K562 (cell line): ENCODE results near the gene PPP1R37. TPM values are rescaled to one million over a fixed set of nuclear protein-coding genes. Genes with fewer than 3 reads are reported as not detected.

ENCODE experiments used
- ATAC-seq: fragments of 200-7000 bp; cut with Tn5 transposase; 3 replicates; pipeline ENCODE4 v1.9.1; 2020; ENCODE audit warnings: moderate library complexity
- BruUV-seq: library from RNA; stranded (reverse); fragments of 400-500 nt; replicated peaks from 2 replicates; lab custom pipeline; 2021; lab: Mats Ljungman, UMichigan
- CTCF ChIA-PET: fragments of 300-600 bp; formaldehyde crosslinking; extraction: SDS; loops from one replicate; lab custom pipeline; 2021; ENCODE audit warnings: low intra/inter-chr PET ratio; lab: Yijun Ruan, JAX
- POLR2A ChIA-PET: fragments of 300-600, 350-650 bp; sonication (Branson Sonifier 250); formaldehyde crosslinking; extraction: SDS; loops from one replicate; lab custom pipeline; 2021; ENCODE audit warnings: antibody characterized with exemption, inconsistent platforms; lab: Yijun Ruan, JAX
- DNase-seq, 4 experiments: peaks; one replicate each; pipeline versions ENCODE4 v3.0.0 to v3.0.0-alpha.2; 2011 to 2018; ENCODE audit warnings: low spot score in 3 of 4, mixed read lengths in 3 of 4; ENCODE audit errors: extremely low read depth in 1 of 4
- FAIRE-seq: peaks from 2 replicates; lab custom pipeline; 2011; peaks lifted over from hg19 to GRCh38; lab: Jason Lieb, UNC
- H2AFZ ChIP-seq: 2 replicates; pipeline ENCODE4 v1.6.0; 2011; ENCODE audit warnings: low read depth, low read length, control low read depth, inconsistent platforms
- H3K27ac ChIP-seq: fragments of 200-600 bp; 3 replicates; pipeline ENCODE4 v1.8.0; 2011; ENCODE audit warnings: low read depth, mild to moderate bottlenecking, control low read depth, inconsistent platforms, low read length, moderate library complexity, mixed read lengths; ENCODE audit errors: extremely low read depth
- H3K27me3 ChIP-seq, 2 experiments: fragments of 300-600 bp in 1 of 2; 2 replicates in 1 of 2; 3 replicates in 1 of 2; pipeline versions ENCODE4 v1.6.0 to v1.8.0; 2011; ENCODE audit warnings: inconsistent platforms in 2 of 2, low read length in 2 of 2, mild to moderate bottlenecking in 1 of 2, mixed read lengths in 1 of 2, moderate library complexity in 1 of 2; ENCODE audit not compliant: control insufficient read depth in 2 of 2, insufficient read depth in 2 of 2
- H3K36me3 ChIP-seq: fragments of 300-600 bp; 3 replicates; pipeline ENCODE4 v1.8.0; 2011; ENCODE audit warnings: mild to moderate bottlenecking, low read length, inconsistent platforms; ENCODE audit not compliant: control insufficient read depth, insufficient read depth
- H3K4me1 ChIP-seq, 2 experiments: fragments of 200-600 bp in 1 of 2; replicated peaks in 1 of 2; 2 replicates in 1 of 2; 3 replicates in 1 of 2; pipeline versions ENCODE4 v1.5.1 to v1.8.0; 2011; ENCODE audit warnings: inconsistent platforms in 2 of 2, low read length in 2 of 2, mild to moderate bottlenecking in 1 of 2, mixed read lengths in 1 of 2, moderate library complexity in 1 of 2; ENCODE audit not compliant: control insufficient read depth in 2 of 2, insufficient read depth in 2 of 2
- H3K4me2 ChIP-seq: 2 replicates; pipeline ENCODE4 v1.6.1; 2011; ENCODE audit warnings: low read length, control low read depth, inconsistent platforms, mixed read lengths; ENCODE audit not compliant: insufficient read depth
- H3K4me3 ChIP-seq: fragments of 200-600 bp; sonication (generic), shearing (Covaris generic); 2 replicates; pipeline ENCODE4 v1.5.1; 2016; ENCODE audit warnings: control low read depth, inconsistent platforms
- H3K79me2 ChIP-seq: fragments of 200-600 bp; 3 replicates; pipeline ENCODE4 v1.8.0; 2011; ENCODE audit warnings: low read length, inconsistent platforms; ENCODE audit not compliant: control insufficient read depth, insufficient read depth
- H3K9ac ChIP-seq, 2 experiments: 2 replicates each; pipeline versions ENCODE4 v1.6.0 to v1.6.1; 2011; ENCODE audit warnings: low read depth in 2 of 2, low read length in 2 of 2, control low read depth in 1 of 2, inconsistent platforms in 1 of 2, mild to moderate bottlenecking in 1 of 2, mixed read lengths in 1 of 2; ENCODE audit not compliant: insufficient read depth in 1 of 2
- H3K9me1 ChIP-seq: one replicate; pipeline ENCODE4 v1.6.0; 2011; ENCODE audit warnings: inconsistent platforms, mild to moderate bottlenecking, low read length, moderate library complexity; ENCODE audit not compliant: control insufficient read depth, insufficient read depth
- H3K9me3 ChIP-seq: replicated peaks from 2 replicates; pipeline ENCODE4 v1.5.1; 2011; ENCODE audit warnings: low read depth, low read length, inconsistent platforms; ENCODE audit not compliant: control insufficient read depth, insufficient read depth
- H4K20me1 ChIP-seq: replicated peaks from 2 replicates; pipeline ENCODE4 v1.6.1; 2011; ENCODE audit warnings: low read length, inconsistent platforms, mixed read lengths; ENCODE audit not compliant: control insufficient read depth, insufficient read depth
- ARID1B ChIP-seq: fragments of 450-650 bp; IDR thresholded peaks from 2 replicates; pipeline ENCODE4 v1.6.1; 2016; ENCODE audit warnings: antibody characterized with exemption, mild to moderate bottlenecking, inconsistent platforms
- CHD2 ChIP-seq: IDR thresholded peaks from 2 replicates; pipeline ENCODE4 v1.6.1; 2011; ENCODE audit warnings: low read depth, low read length
- RBM34 ChIP-seq: fragments of 200-400 bp; formaldehyde crosslinking; IDR thresholded peaks from 2 replicates; pipeline ENCODE4 v1.6.1; 2018; ENCODE audit warnings: low read length, borderline replicate concordance; ENCODE audit not compliant: insufficient read depth
- TEAD2 ChIP-seq: fragments of 450-650 bp; IDR thresholded peaks from 2 replicates; pipeline ENCODE4 v1.6.1; 2016; ENCODE audit warnings: missing genetic modification characterization, control low read depth, missing compliant biosample characterization
- ZNF282 ChIP-seq: sonication (generic); formaldehyde crosslinking; IDR thresholded peaks from 2 replicates; pipeline ENCODE4 v1.8.1; 2023; ENCODE audit warnings: missing genetic modification reagents
- ZNF408 ChIP-seq: fragments of 250-450 bp; sonication (Bioruptor Pico); IDR thresholded peaks from 2 replicates; pipeline ENCODE4 v1.4.0; 2020; ENCODE audit warnings: low read depth, mild to moderate bottlenecking, moderate library complexity
- WGBS: fragments of 100-300 bp; shearing (Covaris generic); methylation state at CpG from one replicate; pipeline ENCODE4 v1.1.6; 2016; ENCODE audit warnings: low coverage, mixed read lengths; ENCODE audit not compliant: insufficient coverage; ENCODE audit errors: missing lambda C conversion rate; 5-methylcytosine and 5-hydroxymethylcytosine counted together
- in situ Hi-C: fragments of 300-500 bp; cut with MboI; formaldehyde crosslinking; loops from 4 replicates; pipeline ENCODE4 v1.15.0; 2018; ENCODE audit warnings: inconsistent platforms, mixed read lengths
- intact Hi-C: fragments of 100-400 bp; cut with micrococcal nuclease; formaldehyde crosslinking; loops from 2 replicates; pipeline ENCODE4 v1.14.2; 2022
- polyA plus RNA-seq, 8 experiments: library from polyadenylated mRNA; depleted of rRNA in 4 of 8; stranded (reverse) in 5 of 8; unstranded in 3 of 8; fragments of >200 nt; fragmentation: Nextera tagmentation in 2 of 8; fragmentation: Illumina TruSeq in 1 of 8; extraction: Ambion mirVana in 2 of 8; extraction: Trizol in 1 of 8; gene quantifications; 2 replicates each; pipeline versions ENCODE4 v1.2.1 to v1.2.3, GENCODE V29; 2011 to 2014; ENCODE audit warnings: inconsistent platforms in 1 of 8, missing spikeins in 1 of 8
- total RNA-seq, 7 experiments: library from RNA; depleted of rRNA in 6 of 7; stranded (reverse); fragments of >200 nt in 6 of 7; fragmentation: Illumina TruSeq in 2 of 7; extraction: Trizol in 2 of 7; gene quantifications; 2 replicates each; pipeline versions ENCODE4 v1.2.1 to v1.2.3, GENCODE V29; 2011 to 2021; ENCODE audit warnings: low replicate concordance in 1 of 7
- TF ChIP-seq, protein P1 (sequence below): sonication (generic); formaldehyde crosslinking; IDR thresholded peaks from 2 replicates; pipeline ENCODE4 v1.8.1; 2023; ENCODE audit warnings: missing genetic modification reagents, mild to moderate bottlenecking, borderline replicate concordance
- TF ChIP-seq, protein P2 (sequence below): conservative IDR thresholded peaks from 2 replicates; pipeline ENCODE4 v1.6.1; 2011; ENCODE audit warnings: low read depth, mild to moderate bottlenecking, low read length; ENCODE audit not compliant: control insufficient read depth
- TF ChIP-seq, protein P3 (sequence below): fragments of 250-450 bp; sonication (Bioruptor Pico); IDR thresholded peaks from 2 replicates; pipeline ENCODE4 v1.4.0; 2020; ENCODE audit warnings: borderline replicate concordance
- TF ChIP-seq, protein P4 (sequence below), 2 experiments: IDR thresholded peaks; 2 replicates each; pipeline ENCODE4 v1.6.1; 2011; ENCODE audit warnings: borderline replicate concordance in 1 of 2, control low read depth in 1 of 2, low read depth in 1 of 2, low read length in 1 of 2, mild to moderate bottlenecking in 1 of 2, mixed read lengths in 1 of 2, moderate library complexity in 1 of 2; ENCODE audit not compliant: insufficient read depth in 1 of 2, insufficient read length in 1 of 2, poor library complexity in 1 of 2, severe bottlenecking in 1 of 2; ENCODE audit errors: extremely low read depth in 1 of 2

The PPP1R37 gene
- total and polyA plus RNA-seq, 9 of the 15 experiments (the other 6 are each of a cell fraction or from before 2014, with no cell fraction given): 0.04 to 20.3 (median 7.3) TPM

DNA sequence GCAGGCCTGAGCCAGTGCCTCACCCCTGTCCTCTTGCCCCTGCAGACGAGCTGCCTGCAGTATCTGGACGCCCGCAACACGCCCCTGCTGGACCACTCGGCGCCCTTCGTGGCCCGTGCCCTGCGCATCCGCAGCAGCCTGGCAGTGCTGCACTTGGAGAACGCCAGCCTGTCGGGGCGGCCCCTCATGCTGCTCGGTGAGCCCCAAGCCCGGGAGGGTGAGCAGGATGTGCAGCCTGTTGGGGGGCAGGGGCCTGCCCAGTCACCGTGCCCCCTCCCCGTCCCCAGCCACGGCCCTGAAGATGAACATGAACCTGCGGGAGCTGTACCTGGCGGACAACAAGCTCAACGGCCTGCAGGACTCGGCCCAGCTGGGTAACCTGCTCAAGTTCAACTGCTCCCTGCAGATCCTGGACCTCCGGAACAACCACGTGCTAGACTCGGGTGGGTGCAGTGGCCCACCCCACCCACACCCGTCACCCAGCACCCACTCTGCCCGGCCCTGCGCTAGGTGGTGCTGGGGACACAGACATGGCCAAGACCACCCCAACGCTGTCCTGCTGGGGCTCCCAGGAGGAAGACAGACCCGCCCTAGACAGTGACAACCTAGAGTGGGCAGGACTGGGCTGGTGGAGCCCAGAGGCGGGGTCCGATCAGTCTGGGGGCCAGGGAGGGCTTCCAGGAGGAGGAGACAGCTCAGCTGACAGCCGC lies 49.2 kb downstream of the PPP1R37 start (continued):
- TF ChIP-seq, protein P1, sequence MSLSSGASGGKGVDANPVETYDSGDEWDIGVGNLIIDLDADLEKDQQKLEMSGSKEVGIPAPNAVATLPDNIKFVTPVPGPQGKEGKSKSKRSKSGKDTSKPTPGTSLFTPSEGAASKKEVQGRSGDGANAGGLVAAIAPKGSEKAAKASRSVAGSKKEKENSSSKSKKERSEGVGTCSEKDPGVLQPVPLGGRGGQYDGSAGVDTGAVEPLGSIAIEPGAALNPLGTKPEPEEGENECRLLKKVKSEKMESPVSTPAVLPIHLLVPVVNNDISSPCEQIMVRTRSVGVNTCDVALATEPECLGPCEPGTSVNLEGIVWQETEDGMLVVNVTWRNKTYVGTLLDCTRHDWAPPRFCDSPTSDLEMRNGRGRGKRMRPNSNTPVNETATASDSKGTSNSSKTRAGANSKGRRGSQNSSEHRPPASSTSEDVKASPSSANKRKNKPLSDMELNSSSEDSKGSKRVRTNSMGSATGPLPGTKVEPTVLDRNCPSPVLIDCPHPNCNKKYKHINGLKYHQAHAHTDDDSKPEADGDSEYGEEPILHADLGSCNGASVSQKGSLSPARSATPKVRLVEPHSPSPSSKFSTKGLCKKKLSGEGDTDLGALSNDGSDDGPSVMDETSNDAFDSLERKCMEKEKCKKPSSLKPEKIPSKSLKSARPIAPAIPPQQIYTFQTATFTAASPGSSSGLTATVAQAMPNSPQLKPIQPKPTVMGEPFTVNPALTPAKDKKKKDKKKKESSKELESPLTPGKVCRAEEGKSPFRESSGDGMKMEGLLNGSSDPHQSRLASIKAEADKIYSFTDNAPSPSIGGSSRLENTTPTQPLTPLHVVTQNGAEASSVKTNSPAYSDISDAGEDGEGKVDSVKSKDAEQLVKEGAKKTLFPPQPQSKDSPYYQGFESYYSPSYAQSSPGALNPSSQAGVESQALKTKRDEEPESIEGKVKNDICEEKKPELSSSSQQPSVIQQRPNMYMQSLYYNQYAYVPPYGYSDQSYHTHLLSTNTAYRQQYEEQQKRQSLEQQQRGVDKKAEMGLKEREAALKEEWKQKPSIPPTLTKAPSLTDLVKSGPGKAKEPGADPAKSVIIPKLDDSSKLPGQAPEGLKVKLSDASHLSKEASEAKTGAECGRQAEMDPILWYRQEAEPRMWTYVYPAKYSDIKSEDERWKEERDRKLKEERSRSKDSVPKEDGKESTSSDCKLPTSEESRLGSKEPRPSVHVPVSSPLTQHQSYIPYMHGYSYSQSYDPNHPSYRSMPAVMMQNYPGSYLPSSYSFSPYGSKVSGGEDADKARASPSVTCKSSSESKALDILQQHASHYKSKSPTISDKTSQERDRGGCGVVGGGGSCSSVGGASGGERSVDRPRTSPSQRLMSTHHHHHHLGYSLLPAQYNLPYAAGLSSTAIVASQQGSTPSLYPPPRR (CRISPR knock-in tag): no peak
- TF ChIP-seq ZNF408 (CRISPR knock-in tag): no peak
- TF ChIP-seq RBM34: no peak

DNA sequence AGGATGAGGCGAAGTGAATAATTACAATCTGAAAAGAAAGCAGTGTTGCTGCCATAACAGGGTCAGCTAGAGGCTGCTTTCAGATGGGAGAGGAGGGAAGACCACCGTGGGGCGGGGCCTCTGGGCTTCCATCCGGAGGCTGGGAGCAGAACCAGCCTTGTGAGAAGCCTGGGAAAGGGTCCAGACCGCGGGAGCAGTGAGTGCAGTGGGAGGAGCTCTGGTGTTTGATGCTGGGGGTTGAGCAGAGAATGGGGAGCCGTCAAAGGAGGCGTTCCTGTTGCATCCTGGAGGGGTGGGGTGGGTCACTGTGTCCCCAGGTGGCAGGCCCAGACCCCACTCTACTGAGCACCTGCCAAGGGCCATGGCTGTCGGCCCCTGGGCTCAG lies 49.7 kb downstream of the PPP1R37 start:
- POLR2A ChIA-PET: interaction anchor here (0.8 kb wide), 1 partner anchor 14 kb away, joined by 4 read pairs; no protein-coding TSS in a partner anchor
- CTCF ChIA-PET: no interaction called here
- BruUV-seq: no TSS peak
- TF ChIP-seq, protein P2, sequence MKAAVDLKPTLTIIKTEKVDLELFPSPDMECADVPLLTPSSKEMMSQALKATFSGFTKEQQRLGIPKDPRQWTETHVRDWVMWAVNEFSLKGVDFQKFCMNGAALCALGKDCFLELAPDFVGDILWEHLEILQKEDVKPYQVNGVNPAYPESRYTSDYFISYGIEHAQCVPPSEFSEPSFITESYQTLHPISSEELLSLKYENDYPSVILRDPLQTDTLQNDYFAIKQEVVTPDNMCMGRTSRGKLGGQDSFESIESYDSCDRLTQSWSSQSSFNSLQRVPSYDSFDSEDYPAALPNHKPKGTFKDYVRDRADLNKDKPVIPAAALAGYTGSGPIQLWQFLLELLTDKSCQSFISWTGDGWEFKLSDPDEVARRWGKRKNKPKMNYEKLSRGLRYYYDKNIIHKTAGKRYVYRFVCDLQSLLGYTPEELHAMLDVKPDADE: no peak
- TF ChIP-seq TEAD2: no peak
- TF ChIP-seq, protein P3, sequence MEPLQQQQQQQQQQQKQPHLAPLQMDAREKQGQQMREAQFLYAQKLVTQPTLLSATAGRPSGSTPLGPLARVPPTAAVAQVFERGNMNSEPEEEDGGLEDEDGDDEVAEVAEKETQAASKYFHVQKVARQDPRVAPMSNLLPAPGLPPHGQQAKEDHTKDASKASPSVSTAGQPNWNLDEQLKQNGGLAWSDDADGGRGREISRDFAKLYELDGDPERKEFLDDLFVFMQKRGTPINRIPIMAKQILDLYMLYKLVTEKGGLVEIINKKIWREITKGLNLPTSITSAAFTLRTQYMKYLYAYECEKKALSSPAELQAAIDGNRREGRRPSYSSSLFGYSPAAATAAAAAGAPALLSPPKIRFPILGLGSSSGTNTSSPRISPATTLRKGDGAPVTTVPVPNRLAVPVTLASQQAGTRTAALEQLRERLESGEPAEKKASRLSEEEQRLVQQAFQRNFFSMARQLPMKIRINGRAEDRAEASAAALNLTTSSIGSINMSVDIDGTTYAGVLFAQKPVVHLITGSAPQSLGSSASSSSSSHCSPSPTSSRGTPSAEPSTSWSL (CRISPR knock-in tag): no peak
- TF ChIP-seq ZNF282 (CRISPR knock-in tag): no peak
- no peak for TF ChIP-seq CHD2
- TF ChIP-seq ARID1B: no peak
- TF ChIP-seq, protein P4, sequence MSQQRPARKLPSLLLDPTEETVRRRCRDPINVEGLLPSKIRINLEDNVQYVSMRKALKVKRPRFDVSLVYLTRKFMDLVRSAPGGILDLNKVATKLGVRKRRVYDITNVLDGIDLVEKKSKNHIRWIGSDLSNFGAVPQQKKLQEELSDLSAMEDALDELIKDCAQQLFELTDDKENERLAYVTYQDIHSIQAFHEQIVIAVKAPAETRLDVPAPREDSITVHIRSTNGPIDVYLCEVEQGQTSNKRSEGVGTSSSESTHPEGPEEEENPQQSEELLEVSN (IDR thresholded peaks at IDR 0.05; ENCODE audit: borderline replicate concordance in 1 of 2, extremely low read depth in 1 of 2, insufficient read depth in 1 of 2, insufficient read length in 1 of 2, low read depth in 1 of 2, low read length in 1 of 2, poor library complexity in 1 of 2, severe bottlenecking in 1 of 2): no peak

More for the DNA sequence above, 49.7 kb downstream of the PPP1R37 start:
- Histone ChIP-seq H3K79me2 (peaks cover 9% of the 10 kb centered on the region; the same call in 1 of the 3 replicates), H3K9ac (peak overlapping the region in 1 of 2 experiments; percentile 58; a peak in 2 of 4 replicates), H3K36me3 (peaks cover 57% of the 10 kb centered on the region; the same call in 1 of the 3 replicates), H2AFZ (no peak overlapping the region), H4K20me1 (no peaks in the 10 kb centered on the region; the same call in 1 of the 2 replicates), H3K27me3 (no peaks in the 10 kb centered on the region), H3K27ac (no peak overlapping the region), H3K4me1 (peaks cover 0 to 64% of the 10 kb centered on the region in 2 experiments; a peak in 2 of 5 replicates), H3K4me3 (no peak overlapping the region), H3K9me3 (no peaks in the 10 kb centered on the region), H3K9me1 (no peaks in the 10 kb centered on the region), H3K4me2 (no peak overlapping the region)
- 71% methylated on average over 5 of the region's 9 CpGs for WGBS
- DNase-seq: no peak
- ATAC-seq: no peak
- no peak for FAIRE-seq
- in situ Hi-C loops: no loop called here
- intact Hi-C loops: no loop called here
